ENCODE measurements around the gene MSX2.

The MSX2 gene

DNA sequence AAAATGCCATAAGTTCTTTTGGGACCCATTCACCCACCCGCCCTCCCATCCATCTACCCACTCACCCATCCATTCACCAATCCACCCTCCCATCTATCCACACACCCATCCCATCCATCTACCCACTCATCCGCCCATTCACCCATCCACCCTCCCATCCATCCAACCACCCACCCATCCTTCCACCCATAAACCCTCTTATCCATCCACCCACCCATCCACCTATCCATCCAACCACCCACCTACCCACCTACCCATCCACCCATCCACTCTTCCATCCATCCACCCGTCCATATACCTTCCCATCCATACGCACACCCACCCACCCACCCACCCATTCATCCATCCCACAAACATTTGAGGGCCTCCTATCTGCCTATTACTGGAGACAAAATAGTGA, 43.3 kb downstream of the MSX2 start:
- POLR2A ChIA-PET, result no interaction called here
- DNase-seq (ENCODE audit: extremely low spot score), result no peak
- TF ChIP-seq, protein P1, sequence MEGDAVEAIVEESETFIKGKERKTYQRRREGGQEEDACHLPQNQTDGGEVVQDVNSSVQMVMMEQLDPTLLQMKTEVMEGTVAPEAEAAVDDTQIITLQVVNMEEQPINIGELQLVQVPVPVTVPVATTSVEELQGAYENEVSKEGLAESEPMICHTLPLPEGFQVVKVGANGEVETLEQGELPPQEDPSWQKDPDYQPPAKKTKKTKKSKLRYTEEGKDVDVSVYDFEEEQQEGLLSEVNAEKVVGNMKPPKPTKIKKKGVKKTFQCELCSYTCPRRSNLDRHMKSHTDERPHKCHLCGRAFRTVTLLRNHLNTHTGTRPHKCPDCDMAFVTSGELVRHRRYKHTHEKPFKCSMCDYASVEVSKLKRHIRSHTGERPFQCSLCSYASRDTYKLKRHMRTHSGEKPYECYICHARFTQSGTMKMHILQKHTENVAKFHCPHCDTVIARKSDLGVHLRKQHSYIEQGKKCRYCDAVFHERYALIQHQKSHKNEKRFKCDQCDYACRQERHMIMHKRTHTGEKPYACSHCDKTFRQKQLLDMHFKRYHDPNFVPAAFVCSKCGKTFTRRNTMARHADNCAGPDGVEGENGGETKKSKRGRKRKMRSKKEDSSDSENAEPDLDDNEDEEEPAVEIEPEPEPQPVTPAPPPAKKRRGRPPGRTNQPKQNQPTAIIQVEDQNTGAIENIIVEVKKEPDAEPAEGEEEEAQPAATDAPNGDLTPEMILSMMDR (IDR thresholded peaks at IDR 0.05; ENCODE audit: control extremely low read depth, extremely low read depth, low read depth, missing control alignments), result no peak
- CTCF ChIA-PET, result no interaction called here

GRCh38 chr5:174769005-174769404, 44.6 kb downstream of the MSX2 start:
- POLR2A ChIA-PET, result no interaction called here
- DNase-seq (ENCODE audit: extremely low spot score), result no peak
- TF ChIP-seq, protein P1 (IDR thresholded peaks at IDR 0.05; ENCODE audit: control extremely low read depth, extremely low read depth, low read depth, missing control alignments), result no peak
- CTCF ChIA-PET, result no interaction called here

GRCh38 chr5:174773371-174773770, 49.0 kb downstream of the MSX2 start:
- CTCF ChIA-PET, result no interaction called here
- DNase-seq (ENCODE audit: extremely low spot score), result no peak
- POLR2A ChIA-PET, result no interaction called here
- TF ChIP-seq, protein P1 (IDR thresholded peaks at IDR 0.05; ENCODE audit: control extremely low read depth, extremely low read depth, low read depth, missing control alignments), result no peak

GRCh38 chr5:174775081-174775480, 50.7 kb downstream of the MSX2 start:
- CTCF ChIA-PET, result no interaction called here
- no peak for DNase-seq (ENCODE audit: extremely low spot score)

DNA sequence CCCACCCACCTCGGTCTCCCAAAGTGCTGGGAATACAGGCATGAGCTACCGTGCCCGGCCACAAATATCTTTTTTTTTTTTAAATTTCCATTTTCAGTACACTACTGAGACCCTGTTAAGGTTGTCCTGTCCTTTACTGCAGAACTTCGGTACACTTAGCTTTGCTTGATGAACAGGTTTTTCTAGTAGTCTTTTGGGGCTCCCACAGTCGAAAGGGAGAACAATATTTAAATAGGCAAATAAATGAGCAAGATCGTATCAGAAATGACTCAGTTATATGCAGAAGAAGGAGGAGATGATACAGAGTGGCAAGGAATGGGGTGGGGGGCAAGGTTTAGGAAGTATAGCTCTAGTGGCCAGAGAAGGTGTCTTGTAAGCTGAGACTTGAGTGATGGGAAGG, 52.7 kb downstream of the MSX2 start:
- ChIA-PET POLR2A (no interaction called here), CTCF (interaction anchor here (1.1 to 1.4 kb wide), 4 partner anchors 9 to 28 kb away, joined by 3 to 5 read pairs (median 3); no protein-coding TSS in a partner anchor)
- TF ChIP-seq, protein P1 (IDR thresholded peaks at IDR 0.05; ENCODE audit: control extremely low read depth, extremely low read depth, low read depth, missing control alignments), result no peak
- no peak for DNase-seq (ENCODE audit: extremely low spot score)

More at GRCh38 chr5:174775081-174775480, 50.7 kb downstream of the MSX2 start:
- POLR2A ChIA-PET, result no interaction called here
- TF ChIP-seq, protein P1 (IDR thresholded peaks at IDR 0.05; ENCODE audit: control extremely low read depth, extremely low read depth, low read depth, missing control alignments), result no peak

GRCh38 chr5:174777583-174777982, 53.2 kb downstream of the MSX2 start:
- ChIA-PET CTCF (interaction anchor here (0.8 to 1.4 kb wide), 5 partner anchors 8 to 90 kb away, joined by 3 to 5 read pairs (median 3); no protein-coding TSS in a partner anchor), POLR2A (no interaction called here)
- TF ChIP-seq, protein P1 (IDR thresholded peaks at IDR 0.05; ENCODE audit: control extremely low read depth, extremely low read depth, low read depth, missing control alignments), result no peak
- no peak for DNase-seq (ENCODE audit: extremely low spot score)
